Vagina (tissue), 2 donors: ENCODE data around the gene MAPK1.

ENCODE experiments used
- CTCF ChIP-seq, 3 experiments: fragments of 450-650 bp in 2 of 3; fragments of 200-600 bp in 1 of 3; sonication (generic) in 1 of 3; IDR thresholded peaks; one replicate each; pipeline ENCODE4 v1.5.1; 2017 to 2019; ENCODE audit warnings: antibody characterized with exemption in 3 of 3, mild to moderate bottlenecking in 2 of 3, moderate library complexity in 2 of 3
- POLR2A ChIP-seq, 2 donors: fragments of 450-650 bp; IDR thresholded peaks; one replicate each; pipeline ENCODE4 v1.6.1; 2017; ENCODE audit warnings: antibody characterized with exemption in 2 of 2, mild to moderate bottlenecking in 2 of 2, moderate library complexity in 2 of 2
- POLR2AphosphoS5 ChIP-seq, 2 donors: sonication (generic); formaldehyde crosslinking; IDR thresholded peaks; one replicate each; pipeline ENCODE4 v1.9.0; 2017; ENCODE audit warnings: antibody characterized with exemption in 2 of 2, mild to moderate bottlenecking in 2 of 2, low read depth in 1 of 2; ENCODE audit not compliant: insufficient read depth in 1 of 2

GRCh38 chr22:21845558-21846453, 21.6 kb downstream of the MAPK1 start:
- TF ChIP-seq POLR2AphosphoS5 (IDR thresholded peaks at IDR 0.05; ENCODE audit: insufficient read depth in 1 of 2, low read depth in 1 of 2) (no peak), CTCF (IDR thresholded peaks at IDR 0.05) (no peak), POLR2A (IDR thresholded peaks at IDR 0.05) (no peak)
